T-cell (primary cell): ENCODE results near the gene VPS8. TPM values are rescaled to one million over a fixed set of nuclear protein-coding genes. Genes with fewer than 3 reads are reported as not detected.

Experiments used
- ATAC-seq, 4 experiments: fragments of 200-7000 bp in 3 of 4; fragments of 150-1000 bp in 1 of 4; cut with Tn5 transposase; replicated peaks in 1 of 4; 1 replicate in 3 of 4; 2 replicates in 1 of 4; pipeline ENCODE4 v1.10.0; 2021; ENCODE audit warnings: moderate library complexity in 3 of 4, mild to moderate bottlenecking in 2 of 4, moderate number of reproducible peaks in 1 of 4
- CTCF ChIA-PET, 2 donors: fragments of 300-600 bp; sonication (Branson Sonifier 250); formaldehyde crosslinking; loops; one replicate each; lab custom pipeline; 2022; ENCODE audit warnings: antibody characterized with exemption in 2 of 2; lab: Charles Lee
- POLR2A ChIA-PET, 2 donors: fragments of 300-600 bp; sonication (Branson Sonifier 250); formaldehyde crosslinking; loops; one replicate each; lab custom pipeline; 2022; ENCODE audit warnings: antibody characterized with exemption in 2 of 2; lab: Charles Lee
- DNase-seq, 35 experiments: peaks; one replicate each; pipeline versions ENCODE4 v3.0.0 to v3.0.0-alpha.2; 2013 to 2023
- H3K27ac ChIP-seq: one replicate; pipeline ENCODE4 v1.5.1; 2013; ENCODE audit warnings: low read length
- H3K27me3 ChIP-seq, 2 experiments: replicated peaks in 1 of 2; 1 replicate in 1 of 2; 2 replicates in 1 of 2; pipeline versions ENCODE4 v1.6.1 to v1.7.0; 2013; ENCODE audit warnings: low read length in 1 of 2, mixed read lengths in 1 of 2; ENCODE audit not compliant: control insufficient read depth in 2 of 2, insufficient read depth in 2 of 2; ENCODE audit errors: extremely low read depth in 1 of 2
- H3K36me3 ChIP-seq, 2 donors: 1 replicate in 1 of 2; 2 replicates in 1 of 2; pipeline versions ENCODE4 v1.6.1 to v1.7.0; 2013; ENCODE audit warnings: low read length in 1 of 2; ENCODE audit not compliant: control insufficient read depth in 2 of 2, insufficient read depth in 1 of 2; ENCODE audit errors: extremely low read depth in 1 of 2
- H3K4me1 ChIP-seq, 2 experiments: 1 replicate in 1 of 2; 2 replicates in 1 of 2; pipeline versions ENCODE4 v1.6.1 to v1.7.0; 2013; ENCODE audit warnings: low read length in 2 of 2, mixed read lengths in 1 of 2; ENCODE audit not compliant: insufficient read depth in 2 of 2, control insufficient read depth in 1 of 2; ENCODE audit errors: extremely low read depth in 1 of 2
- H3K4me3 ChIP-seq, 2 donors: 1 replicate in 1 of 2; 2 replicates in 1 of 2; pipeline versions ENCODE4 v1.5.1 to v1.7.0; 2013; ENCODE audit warnings: mild to moderate bottlenecking in 2 of 2, low read length in 1 of 2, moderate library complexity in 1 of 2; ENCODE audit not compliant: control insufficient read depth in 1 of 2; ENCODE audit errors: extremely low read depth in 1 of 2
- H3K9me3 ChIP-seq: 2 replicates; pipeline ENCODE4 v1.7.0; 2013
- H3K27ac Mint-ChIP-seq, 2 donors: one replicate each; pipeline ENCODE4 v1.8.0; 2020 to 2021; ENCODE audit warnings: mild to moderate bottlenecking in 2 of 2, mixed read lengths in 2 of 2
- H3K27me3 Mint-ChIP-seq, 2 donors: one replicate each; pipeline ENCODE4 v1.8.0; 2021 to 2022; ENCODE audit warnings: mixed read lengths in 2 of 2
- H3K36me3 Mint-ChIP-seq: one replicate; pipeline ENCODE4 v1.8.0; 2021; ENCODE audit warnings: mixed read lengths
- H3K4me1 Mint-ChIP-seq, 3 donors: one replicate each; pipeline ENCODE4 v1.8.0; 2020 to 2022; ENCODE audit warnings: mixed read lengths in 3 of 3, mild to moderate bottlenecking in 1 of 3
- H3K4me3 Mint-ChIP-seq, 3 donors: one replicate each; pipeline ENCODE4 v1.8.0; 2020 to 2022; ENCODE audit warnings: mild to moderate bottlenecking in 3 of 3, mixed read lengths in 3 of 3, moderate library complexity in 3 of 3
- H3K9me3 Mint-ChIP-seq, 3 donors: one replicate each; pipeline ENCODE4 v1.8.0; 2020 to 2022; ENCODE audit warnings: mixed read lengths in 3 of 3
- WGBS: methylation state at CpG from one replicate; pipeline ENCODE4 v1.1.5; 2013; ENCODE audit warnings: missing lambda C conversion rate; ENCODE audit not compliant: insufficient coverage; 5-methylcytosine and 5-hydroxymethylcytosine counted together
- total RNA-seq, 35 experiments: library from RNA in 6 of 35; stranded (reverse) in 6 of 35; fragments of 120-200 nt in 1 of 35; gene quantifications; one replicate each; pipeline versions ENCODE4 v1.2.1 to v1.2.4 and lab custom pipeline; 2013 to 2026

The VPS8 gene
- total RNA-seq, 5 donors from 2014 or later (not counting 1 experiment from before 2014, with no cell fraction given), result 59.2 to 95.6 (median 71.0) TPM

- WGBS, result 96% methylated on average over 5 of the region's 6 CpGs
- H3K27me3 Mint-ChIP-seq, result no peaks in the 10 kb centered on the region
- Histone ChIP-seq H3K36me3 (peaks cover 23 to 61% of the 10 kb centered on the region in 2 donors), H3K27ac (no peak overlapping the region), H3K4me1 (no peaks in the 10 kb centered on the region), H3K4me3 (no peak overlapping the region), H3K9me3 (peaks cover 2% of the 10 kb centered on the region), H3K27me3 (no peaks in the 10 kb centered on the region)
- H3K36me3 Mint-ChIP-seq, result peaks cover 88% of the 10 kb centered on the region
- ChIA-PET POLR2A (interaction anchor here in 1 of 2 donors (0.6 kb wide), 1 partner anchor 253 kb away, joined by 3 read pairs; no protein-coding TSS in a partner anchor), CTCF (no interaction called here)
- no peaks in the 10 kb centered on the region for H3K4me1 Mint-ChIP-seq
- no peak overlapping the region for H3K27ac Mint-ChIP-seq
- ATAC-seq, result no peak
- DNase-seq, result no peak
- no peak overlapping the region for H3K4me3 Mint-ChIP-seq
- H3K9me3 Mint-ChIP-seq, result peaks cover 15 to 44% (median 37%) of the 10 kb centered on the region in 3 donors
Observed at GRCh38 chr3:185052631-185053030, 240.7 kb downstream of the VPS8 start.

GRCh38 chr3:185056908-185057307 is 244.9 kb downstream of the VPS8 start:
- CTCF ChIA-PET, result no interaction called here
- H3K27me3 Mint-ChIP-seq, result no peaks in the 10 kb centered on the region
- H3K4me1 ChIP-seq, result no peaks in the 10 kb centered on the region
- H3K4me1 Mint-ChIP-seq, result no peaks in the 10 kb centered on the region
- peaks cover 4 to 20% of the 10 kb centered on the region in 2 donors for H3K36me3 ChIP-seq
- no peaks in the 10 kb centered on the region for H3K27me3 ChIP-seq
- DNase-seq (no peak), ATAC-seq (no peak)
- peaks cover 45% of the 10 kb centered on the region for H3K36me3 Mint-ChIP-seq
- H3K9me3 ChIP-seq, result peaks cover 2% of the 10 kb centered on the region
- no CpG with 5 or more reads among the region's 2 CpGs for WGBS
- H3K27ac ChIP-seq, result no peak overlapping the region
- no peak overlapping the region for H3K4me3 ChIP-seq
- no peak overlapping the region for H3K4me3 Mint-ChIP-seq
- POLR2A ChIA-PET, result no interaction called here
- H3K9me3 Mint-ChIP-seq, result peaks cover 28 to 75% (median 62%) of the 10 kb centered on the region in 3 donors
- no peak overlapping the region for H3K27ac Mint-ChIP-seq

- Mint-ChIP-seq H3K9me3 (peaks cover 29 to 73% (median 58%) of the 10 kb centered on the region in 3 donors), H3K36me3 (peaks cover 36% of the 10 kb centered on the region), H3K27me3 (no peaks in the 10 kb centered on the region), H3K27ac (no peak overlapping the region), H3K4me1 (no peaks in the 10 kb centered on the region), H3K4me3 (no peak overlapping the region)
- Histone ChIP-seq H3K27me3 (no peaks in the 10 kb centered on the region), H3K4me3 (no peak overlapping the region), H3K27ac (no peak overlapping the region), H3K36me3 (peaks cover 0 to 11% of the 10 kb centered on the region in 2 donors), H3K9me3 (peaks cover 2% of the 10 kb centered on the region), H3K4me1 (no peaks in the 10 kb centered on the region)
- no CpG with 5 or more reads among the region's 1 CpG for WGBS
- DNase-seq, result no peak
- ChIA-PET POLR2A (no interaction called here), CTCF (no interaction called here)
- ATAC-seq, result no peak
Observed at GRCh38 chr3:185057829-185058228, 245.9 kb downstream of the VPS8 start.

- no CpG with 5 or more reads among the region's 2 CpGs for WGBS
Observed at GRCh38 chr3:185058796-185059195, 246.8 kb downstream of the VPS8 start.

GRCh38 chr3:185059766-185060165 is 247.8 kb downstream of the VPS8 start:
- ChIA-PET CTCF (no interaction called here), POLR2A (no interaction called here)
- Mint-ChIP-seq H3K36me3 (peaks cover 17% of the 10 kb centered on the region), H3K9me3 (peaks cover 29 to 60% (median 51%) of the 10 kb centered on the region in 3 donors), H3K27me3 (no peaks in the 10 kb centered on the region), H3K4me1 (no peaks in the 10 kb centered on the region), H3K27ac (no peak overlapping the region), H3K4me3 (no peak overlapping the region)
- Histone ChIP-seq H3K27me3 (no peaks in the 10 kb centered on the region), H3K27ac (no peak overlapping the region), H3K9me3 (peaks cover 2% of the 10 kb centered on the region), H3K36me3 (no peaks in the 10 kb centered on the region), H3K4me1 (no peaks in the 10 kb centered on the region), H3K4me3 (no peak overlapping the region)
- DNase-seq (no peak), ATAC-seq (no peak)
- 65% methylated on average over 2 of the region's 2 CpGs for WGBS

More at GRCh38 chr3:185058796-185059195, 246.8 kb downstream of the VPS8 start:
- H3K36me3 ChIP-seq, result peaks cover 0 to 1% of the 10 kb centered on the region in 2 donors
- no peak for DNase-seq
- no peak for ATAC-seq
- ChIA-PET CTCF (no interaction called here), POLR2A (no interaction called here)
- H3K4me3 Mint-ChIP-seq, result no peak overlapping the region
- H3K9me3 ChIP-seq, result peaks cover 2% of the 10 kb centered on the region
- no peaks in the 10 kb centered on the region for H3K27me3 Mint-ChIP-seq
- peaks cover 29 to 68% (median 58%) of the 10 kb centered on the region in 3 donors for H3K9me3 Mint-ChIP-seq
- H3K27me3 ChIP-seq, result no peaks in the 10 kb centered on the region
- peaks cover 26% of the 10 kb centered on the region for H3K36me3 Mint-ChIP-seq
- no peak overlapping the region for H3K27ac ChIP-seq
- no peak overlapping the region for H3K4me3 ChIP-seq
- no peaks in the 10 kb centered on the region for H3K4me1 ChIP-seq
- H3K4me1 Mint-ChIP-seq, result no peaks in the 10 kb centered on the region
- H3K27ac Mint-ChIP-seq, result no peak overlapping the region

- H3K27ac ChIP-seq, result no peak overlapping the region
- Mint-ChIP-seq H3K9me3 (peaks cover 27 to 51% (median 44%) of the 10 kb centered on the region in 3 donors), H3K4me3 (no peak overlapping the region), H3K4me1 (no peaks in the 10 kb centered on the region), H3K27ac (no peak overlapping the region), H3K27me3 (no peaks in the 10 kb centered on the region), H3K36me3 (peaks cover 10% of the 10 kb centered on the region)
- DNase-seq, result no peak
- CTCF ChIA-PET, result no interaction called here
- no peak overlapping the region for H3K4me3 ChIP-seq
- ATAC-seq, result no peak
- peaks cover 0 to 5% of the 10 kb centered on the region in 2 experiments for H3K27me3 ChIP-seq
- no peaks in the 10 kb centered on the region for H3K4me1 ChIP-seq
- no peaks in the 10 kb centered on the region for H3K36me3 ChIP-seq
- 89% methylated on average over 2 of the region's 2 CpGs for WGBS
- H3K9me3 ChIP-seq, result peaks cover 2% of the 10 kb centered on the region
- POLR2A ChIA-PET, result no interaction called here
Observed at GRCh38 chr3:185060655-185061054, 248.7 kb downstream of the VPS8 start.

- no peak overlapping the region for H3K4me3 Mint-ChIP-seq
- CTCF ChIA-PET, result interaction anchor here in 1 of 2 donors (0.6 kb wide), 1 partner anchor 320 kb away, joined by 3 read pairs; no protein-coding TSS in a partner anchor
- no peak for ATAC-seq
Observed at GRCh38 chr3:185062191-185062590, 250.2 kb downstream of the VPS8 start.

More at GRCh38 chr3:185062191-185062590, 250.2 kb downstream of the VPS8 start:
- Mint-ChIP-seq H3K27me3 (no peaks in the 10 kb centered on the region), H3K27ac (no peak overlapping the region), H3K4me1 (no peaks in the 10 kb centered on the region), H3K9me3 (peaks cover 19 to 39% (median 32%) of the 10 kb centered on the region in 3 donors), H3K36me3 (no peaks in the 10 kb centered on the region)
- H3K27ac ChIP-seq, result no peak overlapping the region
- POLR2A ChIA-PET, result no interaction called here
- H3K27me3 ChIP-seq, result peaks cover 0 to 5% of the 10 kb centered on the region in 2 experiments
- no peak overlapping the region for H3K4me3 ChIP-seq
- no peaks in the 10 kb centered on the region for H3K4me1 ChIP-seq
- no peak for DNase-seq
- no peaks in the 10 kb centered on the region for H3K9me3 ChIP-seq
- H3K36me3 ChIP-seq, result no peaks in the 10 kb centered on the region
